Effector memory CD8-positive, alpha-beta T cell (primary cell): Measurements from ENCODE around the gene NUDT13.
A peak's percentile ranks its signal among the peaks of the same experiment; 100 is the strongest.
"Not testable (repeated sequence)": the region's sequence is repeated elsewhere in the genome, so short reads cannot be mapped to it uniquely, and the experiment has no call there.

Source experiments
- ATAC-seq: fragments of 150-1000 bp; cut with Tn5 transposase; replicated peaks from 2 replicates; pipeline ENCODE4 v1.10.0; 2021; ENCODE audit warnings: mild to moderate bottlenecking, moderate library complexity
- DNase-seq, 3 experiments: peaks; one replicate each; pipeline ENCODE4 v3.0.0; 2021
- H3K27ac Mint-ChIP-seq, 2 donors: one replicate each; pipeline ENCODE4 v1.8.0; 2022; ENCODE audit warnings: mild to moderate bottlenecking in 2 of 2, mixed read lengths in 2 of 2, moderate library complexity in 2 of 2
- H3K27me3 Mint-ChIP-seq, 2 donors: one replicate each; pipeline ENCODE4 v1.8.0; 2022; ENCODE audit warnings: mixed read lengths in 2 of 2
- H3K36me3 Mint-ChIP-seq: one replicate; pipeline ENCODE4 v1.8.0; 2022; ENCODE audit warnings: mild to moderate bottlenecking, moderate library complexity, mixed read lengths; ENCODE audit not compliant: insufficient read depth
- H3K4me1 Mint-ChIP-seq, 2 donors: one replicate each; pipeline ENCODE4 v1.8.0; 2022; ENCODE audit warnings: low read depth in 2 of 2, mixed read lengths in 2 of 2
- H3K4me3 Mint-ChIP-seq, 2 donors: one replicate each; pipeline ENCODE4 v1.8.0; 2022; ENCODE audit warnings: mild to moderate bottlenecking in 2 of 2, mixed read lengths in 2 of 2, moderate library complexity in 2 of 2
- H3K9me3 Mint-ChIP-seq, 2 donors: one replicate each; pipeline ENCODE4 v1.8.0; 2022; ENCODE audit warnings: mixed read lengths in 2 of 2

NUDT13 gene

DNA sequence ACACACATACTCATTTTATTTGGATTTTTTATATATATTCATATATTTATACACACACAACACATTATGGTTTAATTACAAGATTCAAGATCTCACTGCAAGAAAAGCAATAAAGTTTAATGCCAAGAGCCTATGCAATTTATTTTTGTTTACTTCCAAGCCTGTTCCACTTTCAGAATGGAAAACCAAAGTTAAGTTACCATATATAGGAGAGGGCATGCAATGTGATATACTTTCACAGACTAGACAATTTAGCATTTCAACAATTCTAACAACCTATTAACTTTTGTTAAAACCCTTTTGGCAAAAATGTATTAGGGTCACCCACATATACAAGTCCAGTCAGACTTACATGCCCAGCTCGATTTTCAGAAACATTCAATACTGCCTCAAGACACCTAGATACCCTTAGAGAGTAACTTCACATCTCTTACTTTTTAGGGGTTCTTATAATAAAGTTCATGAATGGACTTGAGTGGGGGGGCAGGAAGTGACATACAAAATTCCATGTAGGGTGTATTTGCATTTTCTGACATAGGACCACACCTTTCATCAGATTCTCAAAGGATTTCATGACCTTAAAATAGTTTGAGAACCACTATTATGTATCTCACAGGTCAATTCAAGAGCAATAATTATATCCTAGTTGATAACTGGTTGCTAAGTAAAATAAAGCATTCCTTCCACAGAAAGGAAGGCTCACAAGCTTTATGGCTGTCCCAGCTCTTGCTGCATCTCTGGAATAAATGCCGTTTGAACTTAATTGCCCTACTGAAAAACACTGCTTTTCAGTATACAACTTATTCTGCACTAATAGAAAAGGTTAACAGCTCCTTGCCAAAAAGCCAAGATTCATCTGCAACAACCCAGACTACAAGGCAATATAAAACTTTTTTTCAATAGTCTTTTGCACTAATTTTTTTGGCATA, 16.1 kb upstream of the NUDT13 start:
- Mint-ChIP-seq H3K27ac (no peak overlapping the region), H3K27me3 (no peaks in the 10 kb centered on the region), H3K4me3 (peak overlapping the region in 1 of 2 donors; percentile 97), H3K4me1 (peaks cover 8 to 27% of the 10 kb centered on the region in 2 donors), H3K9me3 (no peaks in the 10 kb centered on the region), H3K36me3 (peaks cover 30% of the 10 kb centered on the region)
- DNase-seq (no peak), ATAC-seq (no peak)

DNA sequence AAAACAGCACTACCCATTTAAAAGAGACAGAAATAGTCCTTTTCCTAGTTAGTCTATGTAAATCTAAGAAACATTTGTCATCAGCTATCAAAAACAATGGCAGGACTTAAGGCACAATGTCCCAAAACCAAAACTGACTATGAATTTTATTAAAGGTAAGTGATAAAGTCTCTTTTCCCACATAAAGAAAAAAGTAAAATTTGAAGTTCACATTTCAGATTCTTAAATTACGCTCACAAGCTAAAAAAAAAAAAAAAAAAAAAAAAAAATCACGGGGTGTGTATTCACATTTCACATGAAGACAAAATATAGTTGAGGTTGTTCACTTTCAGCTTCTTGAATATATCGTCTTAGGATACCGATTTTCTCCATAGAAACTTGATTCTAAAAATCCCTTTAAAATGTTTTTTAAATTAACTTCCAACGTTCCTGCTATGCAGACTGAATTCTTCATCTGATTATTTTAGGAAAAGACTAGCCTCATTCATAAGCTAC, 15.2 kb upstream of the NUDT13 start:
- no peaks in the 10 kb centered on the region for H3K27me3 Mint-ChIP-seq
- no peaks in the 10 kb centered on the region for H3K9me3 Mint-ChIP-seq
- H3K27ac Mint-ChIP-seq = peak overlapping the region; percentile 98
- H3K4me1 Mint-ChIP-seq = peaks cover 8 to 27% of the 10 kb centered on the region in 2 donors
- ATAC-seq (no peak), DNase-seq (no peak)
- H3K36me3 Mint-ChIP-seq = peaks cover 30% of the 10 kb centered on the region
- peak overlapping the region; percentile 97 to 99 for H3K4me3 Mint-ChIP-seq

DNA sequence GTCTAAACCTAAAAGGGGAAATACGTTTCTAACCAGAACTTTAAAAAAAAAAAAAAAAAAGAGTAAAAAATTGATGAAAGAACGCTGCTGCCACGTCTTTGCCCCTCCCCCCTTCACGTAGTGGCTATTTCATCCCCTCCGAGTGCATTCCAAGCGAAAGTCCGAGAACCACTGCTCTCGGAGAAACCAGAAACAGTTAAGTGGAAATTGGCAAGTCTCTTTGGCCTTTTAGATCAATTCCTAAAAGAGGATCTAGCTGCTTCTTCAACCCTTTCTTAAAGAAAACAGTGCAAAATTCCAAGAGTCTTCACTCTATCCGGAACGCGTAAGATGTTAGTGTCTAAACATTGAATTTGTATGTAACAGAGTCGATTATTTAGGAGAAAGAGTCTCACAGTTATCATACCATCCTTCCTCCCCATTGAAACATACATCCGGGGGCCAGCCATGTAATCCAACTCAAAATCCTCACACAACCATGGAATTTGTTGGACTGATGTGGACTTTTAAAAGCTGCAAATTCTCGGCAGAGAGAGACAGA, 14.7 kb upstream of the NUDT13 start:
- DNase-seq (peak; percentile 4 to 23 (median 23)), ATAC-seq (no peak)
- H3K27ac Mint-ChIP-seq = peak overlapping the region; percentile 98
- peak overlapping the region; percentile 97 to 99 for H3K4me3 Mint-ChIP-seq
- H3K9me3 Mint-ChIP-seq = no peaks in the 10 kb centered on the region
- H3K36me3 Mint-ChIP-seq = peaks cover 29% of the 10 kb centered on the region
- peaks cover 8 to 27% of the 10 kb centered on the region in 2 donors for H3K4me1 Mint-ChIP-seq
- no peaks in the 10 kb centered on the region for H3K27me3 Mint-ChIP-seq

DNA sequence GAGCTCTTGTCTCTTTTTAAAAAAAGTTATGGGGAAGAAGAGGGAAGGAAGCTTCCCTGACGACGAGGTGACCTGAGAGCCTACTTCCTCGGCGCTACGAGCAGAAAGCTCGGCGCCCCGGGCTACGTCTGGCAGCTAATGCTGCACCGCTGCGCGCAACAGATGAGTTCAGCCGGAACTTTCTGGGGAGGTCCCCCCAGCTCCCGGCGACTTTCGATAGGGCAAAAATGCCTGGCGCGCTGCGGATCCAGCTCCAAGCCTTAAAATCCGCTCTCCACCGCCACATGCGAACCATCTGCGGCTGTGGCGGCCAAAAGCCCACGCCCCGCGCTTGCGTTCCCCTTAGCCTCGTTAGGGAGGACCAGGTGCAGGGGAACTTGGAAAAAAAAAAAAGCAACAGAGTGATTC, 14.2 kb upstream of the NUDT13 start:
- H3K4me3 Mint-ChIP-seq = peak overlapping the region; percentile 97 to 99
- no peaks in the 10 kb centered on the region for H3K9me3 Mint-ChIP-seq
- H3K27ac Mint-ChIP-seq = peak overlapping the region; percentile 98
- ATAC-seq (peak; percentile 49), DNase-seq (peak; percentile 66 to 69 (median 66))
- peaks cover 26% of the 10 kb centered on the region for H3K36me3 Mint-ChIP-seq
- no peaks in the 10 kb centered on the region for H3K27me3 Mint-ChIP-seq
- peaks cover 8 to 27% of the 10 kb centered on the region in 2 donors for H3K4me1 Mint-ChIP-seq

DNA sequence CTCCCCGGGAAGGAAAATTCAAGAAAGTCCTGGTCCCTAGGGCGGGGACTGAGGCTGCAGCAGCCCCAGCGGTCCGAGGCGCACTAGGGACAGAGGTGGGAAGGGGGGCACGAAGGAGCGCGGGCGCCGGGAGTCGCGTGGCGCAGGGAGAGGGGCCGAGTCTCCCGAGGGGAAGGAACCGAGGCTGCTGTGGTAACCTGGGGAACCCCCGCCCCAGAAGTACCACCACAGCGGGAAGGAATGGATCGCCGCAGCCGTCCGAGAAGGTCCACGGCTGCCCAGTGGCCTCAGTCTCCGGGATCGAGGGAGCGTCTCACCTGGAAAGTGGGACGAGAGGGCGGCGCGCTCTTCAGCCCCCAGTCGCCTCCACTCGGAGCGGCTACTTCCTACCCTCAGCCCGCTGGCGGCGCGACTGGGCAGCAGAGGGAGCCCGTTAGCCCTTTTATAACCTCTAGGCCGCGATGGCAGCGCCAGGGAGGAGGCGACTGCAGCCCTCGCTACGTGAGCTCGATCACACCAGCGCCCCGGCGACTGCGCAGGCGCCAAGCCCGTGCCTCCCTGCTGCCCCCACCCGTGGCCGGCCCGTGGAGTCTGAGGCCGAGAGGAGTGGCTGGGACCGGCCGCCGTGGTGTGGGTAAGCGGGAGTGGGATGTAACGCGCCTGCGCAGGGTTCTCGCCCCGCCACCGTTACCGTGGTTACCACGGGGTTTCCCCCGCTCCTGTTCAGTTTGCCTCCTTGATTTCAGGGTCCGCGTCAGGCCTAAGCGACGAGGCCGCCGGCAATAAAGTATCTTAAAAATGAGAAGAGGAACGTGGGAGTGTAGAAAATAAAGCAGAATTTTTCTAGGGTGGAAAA, 13.6 kb upstream of the NUDT13 start, which contains the start of gene P4HA1:
Gene P4HA1, minus strand, starts transcription at position 418 of the 856 bp plus-strand sequence. CDS start 21,983 bp downstream, outside the sequence.
- Mint-ChIP-seq H3K36me3 (peaks cover 26% of the 10 kb centered on the region), H3K27me3 (no peaks in the 10 kb centered on the region), H3K9me3 (no peaks in the 10 kb centered on the region), H3K4me1 (peaks cover 8 to 24% of the 10 kb centered on the region in 2 donors), H3K4me3 (peak within 1 kb of the TSS; percentile 97 to 99), H3K27ac (peak within 1 kb of the TSS; percentile 98)
- DNase-seq = peak; percentile 93 to 96 (median 96)
- peak; percentile 87 for ATAC-seq

DNA sequence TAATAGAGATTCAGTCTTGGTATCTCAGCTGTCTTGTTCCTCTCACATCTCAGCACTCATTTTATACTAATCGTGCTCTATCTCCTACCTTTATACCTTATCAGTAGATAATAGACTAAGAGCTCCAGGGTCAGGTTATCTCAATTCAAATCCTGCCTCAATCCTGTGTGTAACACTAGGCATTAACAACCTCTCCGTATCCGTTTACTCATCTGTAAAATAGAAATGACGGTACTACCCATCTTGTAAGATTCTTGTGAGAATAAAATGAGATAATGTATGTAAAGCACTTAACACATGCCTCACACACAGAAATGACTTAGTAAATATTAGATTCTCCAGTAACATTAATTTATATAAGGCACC, 13.0 kb upstream of the NUDT13 start:
- no peaks in the 10 kb centered on the region for H3K27me3 Mint-ChIP-seq
- peak overlapping the region; percentile 97 to 99 for H3K4me3 Mint-ChIP-seq
- H3K36me3 Mint-ChIP-seq = peaks cover 26% of the 10 kb centered on the region
- H3K27ac Mint-ChIP-seq = peak overlapping the region; percentile 98
- H3K4me1 Mint-ChIP-seq = peaks cover 8 to 20% of the 10 kb centered on the region in 2 donors
- DNase-seq (no peak), ATAC-seq (no peak)
- no peaks in the 10 kb centered on the region for H3K9me3 Mint-ChIP-seq

DNA sequence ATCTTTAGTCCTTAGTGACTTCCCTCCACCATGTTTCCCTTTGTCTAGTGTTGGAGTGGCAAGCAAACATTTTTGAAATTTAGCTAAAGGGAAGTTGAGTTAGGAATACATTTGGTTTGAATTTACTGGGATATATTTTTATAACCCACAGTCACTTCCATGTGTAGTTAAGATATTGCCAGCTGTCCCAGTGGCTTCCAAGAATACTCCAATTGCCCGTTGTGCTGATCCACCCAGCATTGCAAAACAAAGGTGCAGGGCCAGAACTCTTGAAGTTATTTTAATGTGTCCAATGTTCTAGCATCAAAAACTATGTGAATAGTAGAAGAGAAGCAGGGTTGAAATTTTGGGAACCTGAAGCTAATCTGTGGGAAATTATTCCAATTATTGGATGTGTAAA, 11.1 kb upstream of the NUDT13 start:
- H3K36me3 Mint-ChIP-seq = peaks cover 26% of the 10 kb centered on the region
- H3K27me3 Mint-ChIP-seq = no peaks in the 10 kb centered on the region
- DNase-seq = no peak
- no peaks in the 10 kb centered on the region for H3K9me3 Mint-ChIP-seq
- H3K4me1 Mint-ChIP-seq = peaks cover 8 to 20% of the 10 kb centered on the region in 2 donors
- H3K27ac Mint-ChIP-seq = no peak overlapping the region
- no peak overlapping the region for H3K4me3 Mint-ChIP-seq
- no peak for ATAC-seq

DNA sequence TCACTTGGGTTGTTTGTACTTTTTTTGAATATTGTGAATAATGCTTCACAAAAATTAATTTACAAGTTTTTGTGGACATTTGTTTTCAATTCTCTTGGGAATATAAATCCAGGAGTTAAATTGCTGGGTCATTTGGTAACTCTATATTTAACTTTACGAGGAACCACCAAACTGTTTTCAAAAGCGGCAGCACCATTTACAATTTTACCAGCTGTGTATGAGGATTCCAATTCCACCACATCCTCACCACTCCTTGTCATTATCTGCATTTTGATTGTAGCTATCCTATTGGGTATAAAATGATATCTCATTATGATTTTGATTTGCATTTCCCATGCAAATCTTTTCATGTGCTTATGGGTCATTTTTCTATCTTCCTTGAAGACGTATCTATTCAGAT, 4.0 kb upstream of the NUDT13 start:
- ATAC-seq (no peak), DNase-seq (no peak)
- Mint-ChIP-seq H3K27me3 (no peaks in the 10 kb centered on the region), H3K4me1 (peaks cover 3 to 5% of the 10 kb centered on the region in 2 donors), H3K36me3 (no peaks in the 10 kb centered on the region), H3K27ac (no peak overlapping the region), H3K9me3 (peaks cover 0 to 2% of the 10 kb centered on the region in 2 donors), H3K4me3 (no peak overlapping the region)

DNA sequence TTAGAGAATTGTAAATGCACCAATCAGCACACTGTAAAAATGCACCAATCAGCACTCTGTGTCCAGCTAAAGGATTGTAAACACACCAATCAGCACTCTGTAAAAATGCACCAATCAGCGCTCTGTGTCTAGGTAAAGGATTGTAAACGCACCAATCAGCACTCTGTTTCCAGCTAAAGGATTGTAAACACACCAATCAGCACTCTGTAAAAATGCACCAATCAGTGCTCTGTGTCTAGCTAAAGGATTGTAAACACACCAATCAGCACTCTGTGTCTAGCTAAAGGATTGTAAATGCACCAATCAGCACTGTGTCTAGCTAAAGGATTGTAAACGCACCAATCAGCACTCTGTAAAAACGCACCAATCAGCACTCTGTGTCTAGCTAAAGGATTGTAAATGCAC, 1.0 kb upstream of the NUDT13 start:
- not testable (repeated sequence) for DNase-seq, H3K27me3 Mint-ChIP-seq, ATAC-seq, H3K9me3 Mint-ChIP-seq, H3K36me3 Mint-ChIP-seq, H3K4me1 Mint-ChIP-seq, H3K4me3 Mint-ChIP-seq, H3K27ac Mint-ChIP-seq

DNA sequence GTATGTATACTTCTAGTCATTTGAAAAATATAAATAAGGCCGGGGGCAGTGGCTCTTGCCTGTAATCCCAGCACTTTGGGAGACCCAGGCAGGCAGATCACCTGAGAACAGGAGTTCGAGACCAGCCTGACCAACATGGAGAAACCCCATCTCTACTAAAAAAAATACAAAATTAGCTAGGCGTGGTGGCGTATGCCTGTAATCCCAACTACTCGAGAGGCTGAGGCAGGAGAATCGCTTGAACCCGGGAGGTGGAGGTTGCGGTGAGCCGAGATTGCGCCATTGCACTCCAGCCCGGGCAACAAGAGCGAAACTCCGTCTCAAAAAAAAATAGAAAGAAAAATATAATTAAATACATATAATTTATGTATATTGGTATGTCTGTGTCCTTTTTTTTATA, 1.8 kb downstream of the NUDT13 start:
- H3K36me3 Mint-ChIP-seq, ATAC-seq, H3K9me3 Mint-ChIP-seq, H3K27me3 Mint-ChIP-seq, H3K4me3 Mint-ChIP-seq, DNase-seq, H3K27ac Mint-ChIP-seq, H3K4me1 Mint-ChIP-seq: not testable (repeated sequence)

DNA sequence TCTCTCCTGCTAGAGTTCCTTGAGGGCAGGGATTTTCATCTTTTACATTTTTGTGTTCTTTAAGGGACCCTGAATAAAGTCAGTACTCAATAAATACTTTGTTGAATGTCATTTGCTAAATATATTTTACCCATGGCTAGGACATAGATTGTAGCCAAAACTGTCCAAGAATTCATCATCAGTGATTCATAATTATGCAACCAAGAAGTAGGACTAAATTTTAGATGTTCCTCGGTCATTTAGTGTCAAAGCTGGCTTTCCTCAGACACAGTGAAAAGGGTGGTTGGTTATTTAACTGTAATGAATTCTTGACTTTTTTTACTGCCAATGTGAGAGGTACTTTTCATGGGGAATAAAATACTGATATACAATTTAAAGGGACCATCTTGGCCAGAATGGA, 3.3 kb downstream of the NUDT13 start:
- Mint-ChIP-seq H3K36me3 (peaks cover 7% of the 10 kb centered on the region), H3K27ac (no peak overlapping the region), H3K4me3 (no peak overlapping the region), H3K4me1 (peaks cover 3 to 5% of the 10 kb centered on the region in 2 donors), H3K9me3 (no peaks in the 10 kb centered on the region), H3K27me3 (no peaks in the 10 kb centered on the region)
- ATAC-seq (no peak), DNase-seq (no peak)

DNA sequence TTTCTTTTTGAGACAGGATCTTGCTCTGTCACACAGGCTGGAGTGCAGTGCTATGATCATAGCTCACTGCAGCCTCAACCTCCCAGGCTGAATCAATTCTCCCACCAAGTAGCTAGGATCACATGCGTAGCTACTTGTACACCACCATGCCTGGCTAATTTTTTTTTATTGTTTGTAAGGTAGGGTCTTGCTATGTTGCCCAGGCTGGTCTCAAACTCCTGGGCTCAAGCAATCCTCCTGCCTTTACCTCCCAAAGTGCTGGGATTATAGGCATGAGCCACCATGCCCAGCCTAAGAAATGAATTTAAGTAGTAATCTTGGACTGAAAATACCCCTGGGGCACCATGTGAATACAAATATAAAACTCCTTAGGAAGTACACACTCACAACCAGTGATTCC, 5.8 kb downstream of the NUDT13 start:
- Mint-ChIP-seq H3K27ac (no peak overlapping the region), H3K9me3 (no peaks in the 10 kb centered on the region), H3K27me3 (no peaks in the 10 kb centered on the region), H3K36me3 (peaks cover 7% of the 10 kb centered on the region), H3K4me3 (no peak overlapping the region), H3K4me1 (no peaks in the 10 kb centered on the region)
- DNase-seq (no peak), ATAC-seq (no peak)
